ENCODE data around the gene UCK2. TPM values are rescaled to one million over a fixed set of nuclear protein-coding genes. Genes with fewer than 3 reads are reported as not detected.

UCK2 gene
- total RNA-seq, 2 donors from 2014 or later: 8.0 to 18.2 TPM

DNA sequence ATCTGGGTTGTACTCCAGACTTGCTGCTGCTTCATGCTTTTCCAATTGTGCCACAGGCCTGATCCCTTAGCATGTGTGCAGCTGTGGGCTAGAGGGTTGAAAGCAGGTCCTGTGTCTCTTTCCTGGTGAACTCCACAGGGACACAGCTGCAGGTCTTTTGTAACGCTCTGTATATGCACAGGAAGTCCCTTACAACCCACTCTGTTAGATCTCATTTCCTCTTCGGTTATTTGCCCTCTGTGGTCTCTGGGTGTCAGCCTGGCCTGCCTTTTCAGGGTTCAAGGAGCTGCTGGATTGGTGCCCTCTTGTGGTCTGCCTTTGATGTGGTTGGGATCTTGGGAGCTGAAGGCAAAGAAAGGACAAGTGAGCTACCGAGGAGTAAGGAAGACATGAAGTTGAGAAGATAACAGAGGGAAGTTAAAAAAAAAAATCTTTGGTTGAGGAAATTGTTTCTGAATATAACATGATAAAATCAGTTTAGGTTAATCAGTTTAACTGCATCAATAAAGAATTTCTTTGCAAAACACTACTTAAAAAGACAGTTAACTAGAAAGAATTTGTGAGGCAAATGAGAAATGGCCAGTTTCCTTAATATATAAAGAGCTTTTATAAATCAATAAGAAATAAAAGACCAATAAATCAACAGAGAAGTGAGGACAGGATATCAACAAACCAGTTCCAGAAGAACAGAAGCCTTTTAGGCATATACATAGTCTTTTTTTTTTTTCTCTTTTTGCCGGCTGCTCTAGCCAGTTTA, 44.1 kb downstream of the UCK2 start:
- intact Hi-C loops (cut with DNase I): no loop called here
- DNase-seq (no peak), ATAC-seq (peak in 1 of 2 donors; percentile 72)

DNA sequence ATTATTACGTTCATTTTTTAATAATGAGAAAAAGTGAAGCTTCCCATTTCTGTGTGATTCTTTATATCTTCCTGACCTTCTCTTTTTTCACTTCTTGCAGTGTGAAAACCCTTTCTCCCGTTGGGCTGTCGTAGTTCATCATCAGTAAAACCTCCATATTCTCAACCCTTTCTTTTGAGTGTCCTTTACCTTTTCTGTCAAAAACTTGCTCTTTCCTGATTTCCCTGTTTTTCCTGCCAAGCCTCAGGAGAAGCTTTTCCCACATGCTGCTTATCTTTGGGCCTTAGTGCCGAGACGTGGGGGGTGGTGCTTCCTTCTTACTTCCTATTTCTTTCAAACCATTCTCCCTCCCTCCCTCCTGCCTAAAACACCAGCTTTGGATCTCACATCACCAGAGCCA, 46.1 kb downstream of the UCK2 start:
- no peak for ATAC-seq
- DNase-seq: no peak
- intact Hi-C loops (cut with DNase I): no loop called here

DNA sequence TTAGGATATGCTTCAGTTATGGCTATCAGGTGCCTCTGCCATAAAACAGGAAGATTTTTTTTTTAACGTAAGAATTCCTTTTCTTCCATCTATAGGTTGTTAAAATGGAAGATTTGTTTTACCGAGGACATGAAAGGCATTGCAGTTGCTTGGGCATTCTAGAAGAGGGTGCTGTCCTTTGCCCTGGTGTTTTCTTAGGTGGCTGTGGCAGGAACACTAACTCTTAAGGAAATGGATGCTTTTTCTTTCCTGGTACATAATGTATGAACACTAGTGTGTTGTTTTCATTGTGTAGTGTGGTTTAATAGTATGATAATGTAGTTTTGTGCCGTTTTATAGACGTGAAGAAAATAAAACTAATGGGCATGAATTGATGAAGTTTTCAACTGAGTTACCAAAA, 47.2 kb downstream of the UCK2 start:
- no peak for ATAC-seq
- intact Hi-C loops (cut with DNase I): no loop called here
- DNase-seq: no peak

DNA sequence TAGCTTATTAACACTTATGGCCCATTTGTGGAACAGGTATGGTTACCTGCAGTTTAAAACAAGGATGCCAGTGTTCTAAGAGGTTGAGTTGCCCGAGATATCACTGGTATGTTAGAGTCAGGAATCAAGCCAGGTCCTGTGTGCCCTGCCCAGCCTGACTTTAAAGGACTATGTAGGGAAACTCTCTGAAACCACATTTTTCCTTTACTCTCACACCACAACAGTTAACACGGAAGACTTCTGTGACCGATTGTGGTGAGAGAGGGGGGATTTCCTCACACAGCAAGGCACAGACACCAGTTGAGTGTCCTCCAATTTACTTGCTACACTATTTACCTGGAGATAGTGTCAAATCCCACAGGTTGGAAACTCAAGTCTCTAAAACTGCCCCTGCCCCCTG, 47.8 kb downstream of the UCK2 start:
- ATAC-seq (no peak), DNase-seq (no peak)
- intact Hi-C loops (cut with DNase I): no loop called here

DNA sequence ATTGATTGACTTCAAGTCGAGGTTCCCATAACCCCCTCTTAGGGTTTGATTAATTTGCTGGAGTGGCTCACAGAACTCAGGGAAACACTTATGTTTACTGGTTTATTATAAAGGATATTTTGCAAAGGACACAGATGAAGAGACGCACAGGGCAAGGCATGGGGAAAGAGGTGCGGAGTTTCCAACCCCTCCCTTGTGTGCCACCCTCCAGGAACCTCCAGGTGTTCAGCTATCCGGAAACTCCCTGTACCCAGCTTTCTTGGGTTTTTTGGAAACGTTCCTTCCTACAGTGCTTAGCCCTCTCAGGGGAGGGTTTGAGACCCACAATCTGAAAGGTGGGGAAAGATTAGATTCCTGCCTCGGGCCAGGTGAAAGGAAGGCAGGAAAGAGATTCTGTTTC, 48.2 kb downstream of the UCK2 start:
- intact Hi-C loops (cut with DNase I): no loop called here
- ATAC-seq (no peak), DNase-seq (no peak)

DNA sequence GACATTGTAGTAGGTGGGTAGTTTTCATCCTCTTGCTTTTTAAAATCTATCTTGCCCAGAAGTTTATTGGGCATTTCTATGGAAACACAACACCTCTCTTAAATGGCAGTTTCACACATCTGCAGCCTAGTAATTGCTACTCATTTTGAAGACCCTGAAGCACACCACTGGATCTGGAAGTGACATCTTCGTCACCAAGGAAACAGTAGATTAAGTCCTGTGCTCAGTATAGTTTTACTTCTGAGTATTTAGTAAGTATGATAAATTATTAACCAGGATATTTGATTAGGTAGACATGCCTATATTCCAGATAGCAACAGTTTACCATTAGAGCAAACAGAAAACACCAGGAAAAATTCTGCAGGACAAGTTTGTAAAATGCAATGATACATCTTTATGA, 48.7 kb downstream of the UCK2 start:
- ATAC-seq: no peak
- no peak for DNase-seq
- intact Hi-C loops (cut with DNase I): no loop called here

DNA sequence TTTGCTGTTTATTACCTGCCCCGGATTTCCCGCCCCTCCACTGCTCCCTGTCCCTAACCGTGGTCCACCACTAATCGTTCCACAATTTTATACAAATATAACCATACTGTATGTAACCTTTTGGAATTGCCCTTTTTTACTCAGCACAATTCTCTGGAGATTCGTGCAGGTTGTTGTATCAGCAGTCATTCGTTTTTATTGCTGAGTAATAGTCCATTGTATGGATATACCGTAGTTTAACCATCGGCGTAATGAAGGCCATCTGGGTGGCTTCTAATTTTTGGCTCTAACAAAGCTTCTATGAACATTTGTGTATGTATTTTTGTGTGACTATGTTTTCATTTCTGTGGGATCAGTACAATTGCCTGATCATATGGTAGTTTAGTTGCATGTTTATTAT, 50.0 kb downstream of the UCK2 start:
- DNase-seq (no peak), ATAC-seq (no peak)
- intact Hi-C loops (cut with DNase I): no loop called here

DNA sequence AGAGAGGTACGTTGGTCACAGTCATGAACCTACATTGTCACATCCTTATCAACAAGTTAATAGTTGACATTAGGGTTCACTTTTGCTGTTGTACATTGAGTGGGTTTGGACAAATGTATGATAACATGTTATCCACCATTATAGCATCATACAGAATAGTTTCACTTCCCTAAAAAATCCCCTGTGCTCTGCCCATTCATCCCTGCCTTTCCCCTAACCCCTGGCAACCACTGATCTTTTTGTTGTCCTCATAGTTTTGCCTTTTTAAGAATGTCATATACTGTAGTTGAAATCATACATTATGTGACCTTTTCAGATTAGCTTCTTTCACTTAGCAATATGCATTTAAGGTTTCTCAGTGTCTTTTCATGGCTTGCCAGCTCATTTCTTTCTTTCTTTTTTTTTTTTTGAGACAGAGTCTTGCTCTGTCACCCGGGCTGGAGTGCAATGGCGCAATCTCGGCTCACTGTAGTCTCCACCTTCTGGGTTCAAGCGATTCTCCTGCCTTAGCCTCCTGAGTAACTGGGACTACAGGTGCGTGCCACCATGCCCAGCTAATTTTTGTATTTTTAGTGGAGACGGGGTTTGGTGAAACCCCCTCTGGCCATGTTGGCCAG, 50.6 kb downstream of the UCK2 start:
- no peak for DNase-seq
- intact Hi-C loops (cut with DNase I): no loop called here
- ATAC-seq: no peak

DNA sequence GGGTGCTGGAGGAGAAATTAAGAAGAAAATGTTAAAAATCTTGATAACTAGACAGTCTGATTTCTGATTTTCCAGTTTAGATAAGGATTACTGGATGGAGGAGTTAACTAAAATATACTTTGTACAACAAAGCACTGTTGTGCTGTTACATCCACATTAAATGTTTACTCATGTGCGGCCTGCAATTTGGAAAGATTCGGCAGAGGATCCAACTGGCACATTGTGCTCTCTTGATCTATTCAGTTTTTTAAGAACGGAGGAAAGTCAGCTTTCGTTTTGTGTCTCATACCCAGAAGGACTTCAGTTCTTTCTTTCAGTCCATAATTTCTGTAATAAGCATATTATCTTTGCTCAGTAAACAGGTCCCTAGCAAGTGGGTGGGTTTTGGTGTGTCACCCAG, 52.5 kb downstream of the UCK2 start:
- intact Hi-C loops (cut with DNase I): no loop called here
- DNase-seq (no peak), ATAC-seq (no peak)

DNA sequence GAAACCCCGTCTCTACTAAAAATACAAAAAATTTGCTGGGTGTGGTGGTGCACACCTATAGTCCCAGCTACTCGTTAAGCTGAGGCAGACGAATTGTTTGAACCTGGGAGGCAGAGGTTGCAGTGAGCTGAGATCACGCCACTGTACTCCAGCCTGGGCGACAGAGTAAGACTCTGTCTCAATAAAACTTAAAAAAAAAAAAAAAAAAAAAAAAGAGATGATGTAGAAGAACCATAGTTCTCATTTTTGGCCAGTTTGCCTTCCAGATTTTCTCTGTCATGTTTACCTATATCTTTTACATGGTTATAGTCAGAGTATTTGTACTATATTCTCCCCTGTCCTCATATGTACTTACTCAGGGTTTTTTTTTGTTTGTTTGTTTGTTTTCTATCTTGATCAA, 53.6 kb downstream of the UCK2 start:
- ATAC-seq (no peak), DNase-seq (no peak)
- intact Hi-C loops (cut with DNase I): no loop called here

DNA sequence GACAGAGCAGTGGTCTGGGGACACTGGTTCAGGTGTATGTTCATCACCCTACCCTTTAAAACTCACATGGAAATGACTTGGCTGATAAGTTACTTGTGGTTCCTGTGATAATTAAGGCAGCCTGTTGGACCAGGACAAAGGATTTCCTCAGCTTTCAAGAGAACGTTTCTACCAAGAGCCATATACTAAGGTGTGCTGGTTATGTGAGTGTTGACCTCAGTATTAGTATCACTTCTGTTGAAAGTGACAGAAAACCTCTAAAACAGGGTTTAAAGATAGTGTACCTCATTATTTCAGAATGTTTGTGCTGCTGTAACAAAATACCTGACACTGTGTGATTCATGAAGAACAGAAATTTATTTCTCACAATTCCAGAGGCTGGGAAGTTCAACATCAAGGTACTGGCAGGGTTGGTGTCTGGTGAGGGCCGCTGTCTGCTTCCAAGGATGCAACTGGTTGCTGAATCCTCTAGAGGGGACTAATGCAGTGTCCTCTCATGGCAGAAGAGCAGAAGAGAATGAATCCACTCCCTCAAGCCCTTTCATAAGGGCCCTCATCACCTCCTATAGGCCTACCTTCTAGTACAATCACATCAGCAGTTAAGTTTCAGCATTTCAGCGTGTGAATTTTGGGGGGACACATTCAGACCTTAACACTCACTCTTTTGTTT, 54.9 kb downstream of the UCK2 start:
- intact Hi-C loops (cut with DNase I): no loop called here
- DNase-seq (no peak), ATAC-seq (no peak)

DNA sequence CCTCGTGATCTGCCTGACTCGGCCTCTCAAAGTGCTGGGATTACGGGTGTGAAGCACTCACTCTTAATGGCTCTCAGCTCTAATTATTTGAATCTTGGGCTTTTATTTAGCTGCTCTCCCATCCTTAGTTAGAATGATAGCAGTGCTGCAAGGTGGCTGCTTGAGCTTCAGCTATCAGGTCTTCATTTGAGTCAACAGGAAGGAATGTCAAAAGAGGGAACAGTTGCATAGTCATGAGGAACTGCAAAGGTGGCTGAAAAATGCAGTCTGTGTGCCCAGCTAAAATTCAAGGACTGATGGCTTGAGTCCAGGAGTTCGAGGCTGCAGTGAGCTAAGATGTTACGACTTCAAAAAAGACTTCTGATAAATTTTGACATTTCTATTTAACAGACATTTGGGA, 55.6 kb downstream of the UCK2 start:
- intact Hi-C loops (cut with DNase I): no loop called here
- ATAC-seq (peak in 1 of 2 donors; percentile 30), DNase-seq (no peak)

DNA sequence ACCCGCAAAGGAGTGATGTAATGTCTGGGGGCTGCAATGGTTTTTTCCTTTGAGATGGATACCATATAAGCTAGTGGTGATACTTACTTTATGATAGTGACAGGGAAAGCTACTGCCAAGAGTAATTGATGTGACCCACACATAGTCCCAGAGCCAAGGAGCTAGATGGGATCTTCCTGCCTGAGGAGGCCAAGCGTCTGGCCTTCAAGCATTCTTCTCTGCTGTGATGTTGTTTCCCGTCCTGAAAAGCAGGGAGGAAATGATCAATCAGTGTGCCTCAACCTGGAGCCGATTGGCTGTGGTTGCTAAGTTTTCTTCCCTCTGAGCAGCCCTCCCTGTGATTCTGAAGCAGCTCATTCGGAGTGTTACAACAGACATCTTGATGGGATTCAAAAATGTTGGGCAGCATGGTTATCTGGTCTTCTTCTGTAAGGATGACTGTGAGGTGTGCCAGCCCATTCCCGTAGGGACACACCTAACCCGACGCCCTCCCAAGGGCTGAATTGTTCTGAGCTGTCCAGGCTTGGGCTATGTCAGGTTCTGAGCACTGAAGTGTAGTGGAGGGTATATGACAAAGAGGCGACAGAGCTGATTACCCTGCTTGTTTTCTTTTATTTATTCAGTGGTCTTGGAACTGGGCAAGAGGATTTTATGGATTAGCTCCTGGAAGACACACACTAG, 56.7 kb downstream of the UCK2 start:
- intact Hi-C loops (cut with DNase I): no loop called here
- ATAC-seq: peak; percentile 21 to 61

DNA sequence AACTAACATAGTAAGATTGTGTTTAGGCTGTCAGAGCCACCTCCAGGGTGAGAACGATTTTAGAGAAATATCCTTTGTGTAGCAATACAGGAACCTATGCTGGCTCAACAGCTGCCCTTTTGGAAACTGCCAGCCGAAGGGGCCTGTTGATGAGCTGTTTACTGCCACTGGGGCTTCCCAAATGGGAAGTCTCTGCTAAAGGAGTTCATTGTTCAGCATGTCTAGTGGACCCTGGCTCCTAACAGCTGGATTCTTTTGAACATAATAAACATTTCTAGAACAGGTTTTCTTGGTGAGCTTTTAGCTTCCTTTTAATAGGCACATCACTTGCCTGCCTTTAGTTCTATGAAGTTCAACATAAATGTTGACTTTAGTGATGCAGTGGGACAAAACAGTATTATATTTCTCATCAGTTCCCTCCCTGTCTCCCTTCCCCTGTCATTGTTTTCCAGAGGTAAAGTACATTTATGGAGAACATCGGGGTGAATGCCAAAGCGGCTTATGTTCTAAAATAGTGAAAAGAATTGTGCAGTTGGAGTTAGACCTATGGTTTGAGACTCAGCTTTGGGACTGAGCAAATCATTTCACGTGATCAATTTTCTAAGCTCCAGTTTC, 57.4 kb downstream of the UCK2 start:
- ATAC-seq: peak in 1 of 2 donors; percentile 14
- intact Hi-C loops (cut with DNase I): no loop called here
- no peak for DNase-seq

More for the DNA sequence above, 56.7 kb downstream of the UCK2 start:
- no peak for DNase-seq

DNA sequence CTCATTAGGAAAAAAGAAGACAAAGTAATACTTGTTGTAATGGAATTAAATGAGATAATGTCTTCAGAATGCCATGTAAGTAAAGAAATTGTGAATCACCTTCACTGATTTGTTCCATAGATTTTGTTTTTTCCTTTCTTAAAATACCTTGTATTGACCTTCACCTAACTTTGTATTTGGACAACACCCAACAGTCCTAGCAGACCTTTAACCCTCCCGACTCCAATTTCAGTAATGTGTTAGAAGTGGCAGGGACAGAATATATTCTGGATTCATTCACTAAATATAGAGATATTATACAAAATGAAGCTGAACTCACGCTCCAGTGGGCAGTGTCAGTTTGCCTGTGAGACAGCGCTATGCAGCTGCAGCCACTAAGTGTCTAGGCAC, 57.9 kb downstream of the UCK2 start:
- intact Hi-C loops (cut with DNase I): no loop called here
- DNase-seq (no peak), ATAC-seq (no peak)

DNA sequence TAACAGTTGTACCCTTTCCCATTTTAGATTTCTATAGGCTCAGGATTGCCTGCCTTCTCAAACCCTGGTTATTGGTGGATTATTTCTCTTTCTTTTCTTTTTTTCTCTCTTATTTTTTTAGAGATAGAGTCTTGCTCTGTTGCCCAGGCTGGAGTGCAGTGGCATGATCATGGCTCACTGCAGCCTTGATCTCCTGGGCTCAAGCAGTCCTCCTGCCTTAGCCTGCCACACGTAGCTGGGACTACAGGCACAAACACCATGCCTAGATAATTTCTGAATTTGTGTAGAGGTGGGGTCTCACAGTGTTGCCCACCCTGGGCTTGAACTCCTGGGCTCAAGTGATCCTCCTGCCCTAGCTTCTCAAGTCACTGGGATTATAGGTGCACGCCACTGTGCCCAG, 58.8 kb downstream of the UCK2 start:
- ATAC-seq (no peak), DNase-seq (no peak)
- intact Hi-C loops (cut with DNase I): no loop called here

DNA sequence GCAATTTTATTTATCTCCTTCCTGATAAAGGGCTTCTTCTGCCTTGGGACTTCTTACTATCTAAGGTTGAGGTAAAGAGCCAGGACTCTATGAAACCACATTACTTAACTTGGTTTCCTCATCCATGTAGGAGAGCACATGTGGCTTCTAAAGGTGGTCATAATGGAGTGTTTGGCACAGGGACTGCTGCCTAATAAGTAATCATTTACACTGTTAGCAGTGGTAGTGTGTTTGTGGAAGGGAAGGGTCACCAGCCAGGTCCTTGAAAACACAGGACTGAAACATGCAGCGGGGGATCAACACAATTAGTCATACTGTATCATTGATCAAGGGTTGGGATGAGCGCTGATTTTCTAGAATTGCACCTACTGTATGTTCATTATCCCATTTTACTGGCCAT, 59.6 kb downstream of the UCK2 start:
- ATAC-seq: no peak
- intact Hi-C loops (cut with DNase I): no loop called here
- no peak for DNase-seq

DNA sequence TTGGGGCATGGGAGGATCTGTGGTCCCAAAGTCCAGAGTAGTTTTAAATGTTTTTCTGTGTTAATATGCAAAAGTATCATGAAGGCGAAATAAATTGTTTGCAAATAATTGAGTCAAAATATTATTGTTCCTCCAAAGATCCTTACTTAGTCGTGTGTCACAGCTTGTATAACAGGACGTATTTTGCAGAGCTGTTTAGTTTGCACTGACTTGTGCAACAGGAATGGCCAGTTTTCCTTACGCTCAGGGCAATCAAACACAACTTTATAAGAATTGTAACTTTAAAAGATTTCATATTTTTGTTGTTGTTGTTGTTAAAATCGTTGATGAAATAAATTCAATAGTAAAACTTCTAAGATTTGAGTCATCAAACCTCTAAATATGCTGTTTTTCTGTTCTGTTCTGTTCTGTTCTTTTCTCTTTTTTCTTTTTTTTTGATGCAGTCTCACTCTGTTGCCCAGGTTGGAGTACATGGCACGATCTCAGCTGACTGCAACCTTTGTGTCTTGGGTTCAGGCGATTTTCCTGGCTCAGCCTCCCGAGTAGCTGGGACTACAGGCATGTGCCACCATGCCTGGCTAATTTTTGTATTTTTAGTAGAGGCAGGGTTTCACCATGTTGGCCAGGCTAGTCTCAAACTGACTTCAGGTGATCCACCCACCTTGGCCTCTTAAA, 60.6 kb downstream of the UCK2 start:
- no peak for DNase-seq
- ATAC-seq: no peak
- intact Hi-C loops (cut with DNase I): no loop called here

DNA sequence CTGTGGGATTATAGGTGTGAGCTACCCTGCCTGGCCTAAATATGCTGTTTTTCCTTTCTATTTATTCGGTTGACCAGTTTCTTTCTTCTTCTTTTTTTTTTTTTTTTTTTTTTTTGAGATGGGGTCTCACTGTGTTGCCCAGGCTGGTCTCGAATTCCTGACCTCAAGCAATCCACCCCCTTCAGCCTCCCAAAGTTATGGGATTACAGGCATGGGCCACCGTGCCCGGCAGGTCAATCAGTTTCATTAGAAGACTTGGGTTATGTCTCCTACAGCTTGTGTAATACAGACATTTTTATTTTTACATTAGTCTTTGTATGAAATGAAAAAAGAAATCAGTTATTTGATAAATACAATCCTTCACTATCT, 61.1 kb downstream of the UCK2 start:
- intact Hi-C loops (cut with DNase I): no loop called here
- ATAC-seq (no peak), DNase-seq (no peak)

Data from left cardiac atrium (tissue), 4 donors.